T47D (cell line): ENCODE results near the gene SLC7A14.

Source experiments
- DNase-seq, 2 experiments: peaks; one replicate each; pipeline versions ENCODE4 v3.0.0 to v3.0.0-alpha.2; 2011 to 2012; ENCODE audit warnings: low read depth in 1 of 2, low spot score in 1 of 2
- JUND ChIP-seq: IDR thresholded peaks from 2 replicates; pipeline ENCODE4 v1.6.1; 2012; ENCODE audit warnings: low read depth
- in situ Hi-C: cut with HindIII; loops from 2 replicates; pipeline ENCODE4 v1.10.0; 2016; ENCODE audit warnings: low sequenced_read_pairs, low pct_unique_long_range_greater_than_20kb

Gene SLC7A14

DNA sequence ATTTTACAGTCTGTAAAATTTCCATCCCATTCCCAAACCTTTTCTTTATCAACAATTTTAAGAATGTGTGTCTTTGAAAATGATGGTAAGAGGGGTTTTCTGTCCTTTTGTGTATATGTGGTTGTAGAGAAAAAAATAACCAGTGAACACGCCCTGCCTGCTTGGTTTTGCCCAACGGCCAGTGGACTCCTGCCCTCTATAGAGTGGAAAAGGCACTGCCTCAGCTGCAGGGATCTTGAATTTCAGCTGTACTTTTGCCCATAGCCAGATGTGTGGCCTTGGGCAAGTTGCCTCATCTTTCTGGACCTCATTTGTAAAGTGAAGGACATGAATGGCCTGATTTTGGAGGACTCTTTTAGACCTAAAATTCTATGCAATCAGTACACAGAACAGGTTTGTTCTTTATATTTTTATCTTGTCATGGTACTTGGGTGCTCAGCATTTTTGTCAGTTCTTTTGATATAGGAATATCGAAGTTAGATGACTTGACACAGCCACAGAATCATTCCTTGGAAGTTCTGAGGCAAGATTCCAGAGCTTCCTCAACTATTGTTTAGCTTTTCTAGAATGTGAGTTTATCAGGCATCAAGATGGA, 86.2 kb downstream of the SLC7A14 start:
- no peak for TF ChIP-seq JUND
- in situ Hi-C loops = no loop called here
- DNase-seq = peak; percentile 79 to 80

- in situ Hi-C loops = no loop called here
- TF ChIP-seq JUND = no peak
- DNase-seq = no peak
Observed at GRCh38 chr3:170497207-170498095, 88.4 kb downstream of the SLC7A14 start.

DNA sequence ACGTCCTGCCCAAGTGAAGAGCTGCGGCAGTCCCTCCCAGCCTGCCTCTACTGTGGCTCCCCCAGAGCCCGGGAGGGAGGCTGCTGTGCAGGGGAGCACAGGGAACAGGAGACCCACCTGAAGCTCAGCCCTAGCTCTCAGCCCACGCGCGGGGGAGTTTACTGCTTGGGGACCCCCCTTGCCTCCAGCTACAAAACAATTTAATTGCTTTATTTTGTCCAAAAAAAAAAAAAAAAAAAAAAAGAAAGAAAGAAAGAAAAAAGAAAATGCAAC, 89.1 kb downstream of the SLC7A14 start:
- TF ChIP-seq JUND = no peak
- DNase-seq = no peak
- in situ Hi-C loops = no loop called here

DNA sequence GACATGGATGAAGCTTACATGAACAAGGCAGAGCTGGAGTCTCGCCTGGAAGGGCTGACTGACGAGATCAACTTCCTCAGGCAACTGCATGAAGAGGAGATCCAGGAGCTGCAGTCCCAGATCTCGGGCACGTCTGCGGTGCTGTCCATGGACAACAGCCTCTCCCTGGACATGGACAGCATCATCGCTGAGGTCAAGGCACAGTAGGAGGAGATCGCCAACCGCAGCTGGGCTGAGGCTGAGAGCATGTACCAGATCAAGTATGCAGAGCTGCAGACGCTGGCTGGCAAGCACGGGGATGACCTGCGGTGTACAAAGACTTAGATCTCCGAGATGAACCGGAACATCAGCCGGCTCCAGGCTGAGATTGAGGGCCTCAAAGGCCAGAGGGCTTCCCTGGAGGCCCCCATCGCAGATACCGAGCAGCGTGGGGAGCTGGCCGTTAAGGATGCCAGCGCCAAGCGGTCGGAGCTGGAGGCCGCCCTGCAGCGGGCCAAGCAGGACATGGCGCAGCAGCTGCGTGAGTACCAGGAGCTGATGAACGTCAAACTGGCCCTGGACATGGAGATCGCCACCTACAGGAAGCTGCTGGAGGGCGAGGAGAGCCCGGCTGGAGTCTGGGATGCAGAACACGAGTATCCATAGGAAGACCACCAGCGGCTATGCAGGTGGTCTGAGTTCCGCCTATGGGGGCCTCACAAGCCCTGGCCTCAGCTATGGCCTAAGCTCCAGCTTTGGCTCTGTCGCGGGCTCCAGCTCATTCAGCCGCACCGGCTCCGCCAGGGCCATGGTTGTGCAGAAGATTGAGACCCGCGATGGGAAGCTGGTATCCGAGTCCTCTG, 89.6 kb downstream of the SLC7A14 start:
- peak in 1 of 2 experiments; percentile 48 for DNase-seq
- TF ChIP-seq JUND = no peak
- in situ Hi-C loops = no loop called here

DNA sequence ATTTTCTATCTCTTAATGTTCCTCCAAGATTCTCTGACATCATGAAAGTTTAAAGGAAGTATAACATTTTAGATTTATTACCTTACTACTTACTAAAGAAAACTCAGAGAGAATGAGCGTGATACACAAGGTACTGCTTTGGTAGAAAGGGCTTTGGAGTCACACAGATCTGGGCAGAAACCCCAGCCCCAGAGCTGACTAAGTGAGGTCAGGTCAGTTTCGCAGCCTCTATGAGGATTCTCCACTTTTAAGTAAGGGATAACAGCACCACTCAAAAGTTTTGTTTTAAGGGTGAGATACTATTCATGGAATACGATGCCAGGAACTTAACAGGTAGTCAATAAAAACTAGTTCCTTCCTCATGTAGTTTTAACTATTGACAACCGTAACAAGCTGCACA, 91.1 kb downstream of the SLC7A14 start:
- DNase-seq = no peak
- no peak for TF ChIP-seq JUND
- in situ Hi-C loops = no loop called here

- TF ChIP-seq JUND = no peak
- no peak for DNase-seq
- in situ Hi-C loops = no loop called here
Observed at GRCh38 chr3:170493712-170494182, 92.1 kb downstream of the SLC7A14 start.

GRCh38 chr3:170491901-170492300, 94.0 kb downstream of the SLC7A14 start:
- TF ChIP-seq JUND = no peak
- DNase-seq = no peak
- in situ Hi-C loops = no loop called here

DNA sequence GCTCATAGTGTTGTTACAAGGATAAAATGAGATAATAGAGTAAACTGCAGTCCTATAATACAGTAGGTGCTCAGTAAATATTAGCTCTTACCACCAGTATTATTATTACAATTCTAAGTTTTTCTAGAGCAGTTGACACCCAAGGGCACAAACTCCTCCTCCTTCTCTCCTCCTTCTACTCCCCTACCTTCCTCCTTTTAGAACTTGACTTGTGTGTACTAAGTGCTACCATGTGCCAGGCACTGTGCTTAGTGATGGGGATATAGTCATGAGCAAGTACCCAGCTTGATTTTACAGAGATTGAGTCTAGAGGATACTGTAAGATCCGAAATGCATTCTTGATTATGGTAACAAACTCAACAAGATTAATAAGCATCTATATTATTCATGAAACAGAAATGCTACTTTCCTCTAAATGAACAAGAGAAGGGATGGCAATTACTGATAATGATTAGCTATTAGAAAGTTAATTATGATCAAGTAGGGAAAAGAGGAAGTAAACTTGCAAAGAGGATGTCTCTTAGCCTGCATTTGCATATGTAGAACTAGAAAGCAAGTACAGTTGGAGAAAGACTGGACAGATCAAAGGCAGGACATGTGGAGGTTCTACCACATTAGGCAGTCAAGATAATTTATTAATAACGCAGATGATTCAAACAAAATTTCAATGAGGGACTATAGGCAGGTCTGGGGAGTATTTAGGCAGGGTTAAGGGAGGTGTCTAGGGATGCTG, 94.9 kb downstream of the SLC7A14 start:
- DNase-seq = no peak
- no peak for TF ChIP-seq JUND
- in situ Hi-C loops = no loop called here

GRCh38 chr3:170488802-170489201, 97.1 kb downstream of the SLC7A14 start:
- TF ChIP-seq JUND = no peak
- DNase-seq = peak in 1 of 2 experiments; percentile 71
- in situ Hi-C loops = no loop called here

GRCh38 chr3:170487031-170487430, 98.8 kb downstream of the SLC7A14 start:
- in situ Hi-C loops = no loop called here
- no peak for TF ChIP-seq JUND

GRCh38 chr3:170486398-170486797, 99.5 kb downstream of the SLC7A14 start:
- in situ Hi-C loops = no loop called here
- DNase-seq = no peak

More at GRCh38 chr3:170487031-170487430, 98.8 kb downstream of the SLC7A14 start:
- no peak for DNase-seq

GRCh38 chr3:170485696-170486095, 100.2 kb downstream of the SLC7A14 start:
- TF ChIP-seq JUND = no peak
- in situ Hi-C loops = no loop called here
- DNase-seq = no peak

More at GRCh38 chr3:170486398-170486797, 99.5 kb downstream of the SLC7A14 start:
- TF ChIP-seq JUND = no peak
